SIG-M5 (cell line): ENCODE measurements around the gene WNK1.
"Not testable (repeated sequence)": the region's sequence is repeated elsewhere in the genome, so short reads cannot be mapped to it uniquely, and the experiment has no call there.

Source experiments
- DNase-seq: peaks from one replicate; lab custom pipeline; 2025; lab: John Stamatoyannopoulos, UW

WNK1 gene

GRCh38 chr12:751999-752694 is at the start of gene WNK1:
Gene WNK1 (plus strand): TSS chr12:752579. CDS start chr12:753566, 987 bp downstream.
- DNase-seq: peak; percentile 98

- DNase-seq: no peak
Measured at GRCh38 chr12:704516-705242, 47.7 kb upstream of the WNK1 start.

GRCh38 chr12:708084-708483 is 44.3 kb upstream of the WNK1 start:
- DNase-seq: not testable (repeated sequence)

- no peak for DNase-seq
Measured at GRCh38 chr12:709455-710020, 42.8 kb upstream of the WNK1 start.

- DNase-seq: no peak
Measured at GRCh38 chr12:712172-712863, 40.1 kb upstream of the WNK1 start.

- no peak for DNase-seq
Measured at GRCh38 chr12:713281-713875, 39.0 kb upstream of the WNK1 start.

- DNase-seq: no peak
Measured at GRCh38 chr12:716506-716905, 35.9 kb upstream of the WNK1 start.

- DNase-seq: no peak
Measured at GRCh38 chr12:718756-719102, 33.6 kb upstream of the WNK1 start.

GRCh38 chr12:720231-720941 is 32.0 kb upstream of the WNK1 start:
- no peak for DNase-seq

- DNase-seq: no peak
Measured at GRCh38 chr12:724194-724855, 28.1 kb upstream of the WNK1 start.

- DNase-seq: no peak
Measured at GRCh38 chr12:725076-725475, 27.3 kb upstream of the WNK1 start.

- DNase-seq: no peak
Measured at GRCh38 chr12:726281-727140, 25.9 kb upstream of the WNK1 start.

GRCh38 chr12:727321-727720 is 25.1 kb upstream of the WNK1 start:
- no peak for DNase-seq

GRCh38 chr12:728781-729180 is 23.6 kb upstream of the WNK1 start:
- DNase-seq: no peak

- no peak for DNase-seq
Measured at GRCh38 chr12:729221-729620, 23.2 kb upstream of the WNK1 start.

GRCh38 chr12:730550-730949 is 21.8 kb upstream of the WNK1 start:
- no peak for DNase-seq

- no peak for DNase-seq
Measured at GRCh38 chr12:737122-737739, 15.1 kb upstream of the WNK1 start.

GRCh38 chr12:738712-739111 is 13.7 kb upstream of the WNK1 start:
- no peak for DNase-seq

- DNase-seq: no peak
Measured at GRCh38 chr12:739349-739748, 13.0 kb upstream of the WNK1 start.

GRCh38 chr12:740921-741320 is 11.5 kb upstream of the WNK1 start:
- DNase-seq: no peak
